ENCODE results near the gene OR8S1.
"Not testable (repeated sequence)": the region's sequence is repeated elsewhere in the genome, so short reads cannot be mapped to it uniquely, and the experiment has no call there.

OR8S1 gene

GRCh38 chr12:48525332-48525731, at the start of gene OR8S1:
OR8S1 (plus strand) TSS chr12:48525632; CDS start chr12:48525632, 0 bp downstream.
- H3K27me3 ChIP-seq: no peaks in the 10 kb centered on the region
- intact Hi-C loops (cut with DNase I; ENCODE audit: low total_unique reads): no loop called here
- H3K36me3 ChIP-seq: no peaks in the 10 kb centered on the region
- H3K27ac ChIP-seq: no peak within 1 kb of the TSS
- H3K4me3 ChIP-seq: no peak within 1 kb of the TSS
- H3K4me1 ChIP-seq: no peaks in the 10 kb centered on the region
- DNase-seq: no peak
- no peaks in the 10 kb centered on the region for H3K9me3 ChIP-seq
- TF ChIP-seq, protein P1, sequence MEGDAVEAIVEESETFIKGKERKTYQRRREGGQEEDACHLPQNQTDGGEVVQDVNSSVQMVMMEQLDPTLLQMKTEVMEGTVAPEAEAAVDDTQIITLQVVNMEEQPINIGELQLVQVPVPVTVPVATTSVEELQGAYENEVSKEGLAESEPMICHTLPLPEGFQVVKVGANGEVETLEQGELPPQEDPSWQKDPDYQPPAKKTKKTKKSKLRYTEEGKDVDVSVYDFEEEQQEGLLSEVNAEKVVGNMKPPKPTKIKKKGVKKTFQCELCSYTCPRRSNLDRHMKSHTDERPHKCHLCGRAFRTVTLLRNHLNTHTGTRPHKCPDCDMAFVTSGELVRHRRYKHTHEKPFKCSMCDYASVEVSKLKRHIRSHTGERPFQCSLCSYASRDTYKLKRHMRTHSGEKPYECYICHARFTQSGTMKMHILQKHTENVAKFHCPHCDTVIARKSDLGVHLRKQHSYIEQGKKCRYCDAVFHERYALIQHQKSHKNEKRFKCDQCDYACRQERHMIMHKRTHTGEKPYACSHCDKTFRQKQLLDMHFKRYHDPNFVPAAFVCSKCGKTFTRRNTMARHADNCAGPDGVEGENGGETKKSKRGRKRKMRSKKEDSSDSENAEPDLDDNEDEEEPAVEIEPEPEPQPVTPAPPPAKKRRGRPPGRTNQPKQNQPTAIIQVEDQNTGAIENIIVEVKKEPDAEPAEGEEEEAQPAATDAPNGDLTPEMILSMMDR (IDR thresholded peaks at IDR 0.05): no peak

DNA sequence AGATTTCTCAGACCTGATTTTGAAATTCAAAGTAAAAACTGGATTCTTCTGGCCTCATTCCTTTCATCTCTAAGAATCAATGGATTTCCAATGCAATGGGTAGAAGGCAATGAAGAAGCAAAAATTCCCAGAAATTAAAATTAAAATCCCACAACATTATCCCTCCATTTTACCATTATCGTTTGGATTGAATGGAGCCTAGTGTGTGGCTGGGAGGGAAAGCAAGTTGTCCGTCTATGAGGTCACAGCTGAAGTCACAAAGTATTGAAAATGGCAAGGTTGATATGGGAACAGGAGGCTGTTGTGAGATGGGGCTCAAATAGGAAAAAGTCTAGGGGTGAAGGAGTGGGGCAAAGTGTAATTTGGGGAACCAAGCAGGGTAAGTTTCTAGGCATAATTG, 43.2 kb upstream of the OR8S1 start, which contains the start of gene C12orf54:
TSS of gene C12orf54 (plus strand) at position 301 of the 400 bp plus-strand sequence. CDS start 799 bp downstream, outside the sequence.
- TF ChIP-seq, protein P1 (IDR thresholded peaks at IDR 0.05): no peak
- no peak within 1 kb of the TSS for H3K4me3 ChIP-seq
- no peak within 1 kb of the TSS for H3K27ac ChIP-seq
- intact Hi-C loops (cut with DNase I; ENCODE audit: low total_unique reads): no loop called here
- DNase-seq: no peak
- H3K36me3 ChIP-seq: no peaks in the 10 kb centered on the region
- no peaks in the 10 kb centered on the region for H3K27me3 ChIP-seq
- no peaks in the 10 kb centered on the region for H3K4me1 ChIP-seq
- H3K9me3 ChIP-seq: no peaks in the 10 kb centered on the region

DNA sequence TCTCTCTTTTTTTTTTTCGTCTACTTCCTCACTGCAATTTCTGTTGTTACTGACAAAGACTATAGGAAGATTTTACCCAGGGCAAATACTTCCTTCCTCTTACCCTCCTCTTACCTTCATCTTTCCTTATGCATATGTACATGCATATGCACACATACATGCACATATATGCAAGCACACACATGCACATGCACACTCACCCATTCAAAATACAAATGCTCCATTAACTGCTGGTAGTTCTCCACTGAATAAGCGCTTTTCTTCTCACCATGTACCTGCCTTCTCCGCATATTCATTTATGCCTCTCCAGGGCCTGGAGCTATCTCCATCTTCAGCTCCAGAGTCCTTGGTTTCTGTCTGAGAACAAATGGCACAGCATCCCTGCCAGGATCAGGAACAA, 42.5 kb upstream of the OR8S1 start:
- Histone ChIP-seq H3K9me3 (no peaks in the 10 kb centered on the region), H3K36me3 (no peaks in the 10 kb centered on the region), H3K4me3 (no peak overlapping the region), H3K27ac (no peak overlapping the region), H3K27me3 (no peaks in the 10 kb centered on the region), H3K4me1 (no peaks in the 10 kb centered on the region)
- DNase-seq: no peak
- intact Hi-C loops (cut with DNase I; ENCODE audit: low total_unique reads): no loop called here
- TF ChIP-seq, protein P1 (IDR thresholded peaks at IDR 0.05): no peak

DNA sequence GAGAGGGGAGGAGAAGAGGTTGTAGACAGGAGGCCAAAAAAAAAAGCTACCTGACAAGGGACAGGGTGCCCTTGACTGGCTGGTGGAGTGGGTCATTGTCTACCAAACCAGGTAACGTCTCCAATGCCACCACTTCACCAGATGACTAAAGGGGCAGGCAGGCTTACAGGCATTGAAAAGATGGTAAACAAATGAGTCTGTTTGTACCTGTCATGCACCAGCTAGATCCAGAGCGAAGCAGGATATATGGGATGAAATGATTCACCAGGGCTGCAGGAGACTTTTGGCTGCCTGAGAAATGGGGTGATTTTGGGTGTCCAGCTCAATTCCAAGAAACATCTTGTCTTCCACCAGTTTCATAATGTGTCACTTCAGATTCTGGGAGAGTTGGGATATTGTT, 39.2 kb upstream of the OR8S1 start:
- Histone ChIP-seq H3K4me1 (no peaks in the 10 kb centered on the region), H3K36me3 (no peaks in the 10 kb centered on the region), H3K27me3 (no peaks in the 10 kb centered on the region), H3K4me3 (no peak overlapping the region), H3K9me3 (no peaks in the 10 kb centered on the region), H3K27ac (no peak overlapping the region)
- no peak for DNase-seq
- TF ChIP-seq, protein P1 (IDR thresholded peaks at IDR 0.05): no peak
- intact Hi-C loops (cut with DNase I; ENCODE audit: low total_unique reads): no loop called here

- H3K4me1 ChIP-seq: no peaks in the 10 kb centered on the region
- TF ChIP-seq, protein P1 (IDR thresholded peaks at IDR 0.05): no peak
- H3K36me3 ChIP-seq: no peaks in the 10 kb centered on the region
- no peak overlapping the region for H3K27ac ChIP-seq
- H3K27me3 ChIP-seq: no peaks in the 10 kb centered on the region
- H3K9me3 ChIP-seq: no peaks in the 10 kb centered on the region
- H3K4me3 ChIP-seq: no peak overlapping the region
- intact Hi-C loops (cut with DNase I; ENCODE audit: low total_unique reads): no loop called here
- no peak for DNase-seq
Measured at GRCh38 chr12:48486679-48487078, 38.8 kb upstream of the OR8S1 start.

DNA sequence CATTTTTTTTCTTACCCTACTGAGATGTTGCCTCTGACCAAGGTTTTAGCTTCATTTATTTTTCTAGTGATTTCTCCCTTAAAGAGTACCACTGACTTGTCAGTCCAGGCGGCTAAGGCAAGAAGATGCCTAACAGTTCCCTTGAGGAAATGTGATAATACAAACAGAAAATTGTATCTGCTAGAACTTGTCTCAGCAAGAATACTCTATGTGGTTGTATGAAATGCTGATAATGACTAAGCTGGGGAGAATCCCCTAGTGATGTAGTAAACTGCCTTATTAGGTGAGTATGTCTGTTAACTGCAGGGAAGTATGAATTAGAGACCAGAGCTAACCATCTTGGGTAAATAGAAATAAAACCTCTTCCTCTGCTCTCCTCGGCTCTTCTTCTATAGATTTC, 36.4 kb upstream of the OR8S1 start:
- no peaks in the 10 kb centered on the region for H3K27me3 ChIP-seq
- no peaks in the 10 kb centered on the region for H3K4me1 ChIP-seq
- TF ChIP-seq, protein P1 (IDR thresholded peaks at IDR 0.05): no peak
- intact Hi-C loops (cut with DNase I; ENCODE audit: low total_unique reads): no loop called here
- no peak overlapping the region for H3K4me3 ChIP-seq
- H3K9me3 ChIP-seq: no peaks in the 10 kb centered on the region
- DNase-seq: no peak
- H3K27ac ChIP-seq: no peak overlapping the region
- no peaks in the 10 kb centered on the region for H3K36me3 ChIP-seq

DNA sequence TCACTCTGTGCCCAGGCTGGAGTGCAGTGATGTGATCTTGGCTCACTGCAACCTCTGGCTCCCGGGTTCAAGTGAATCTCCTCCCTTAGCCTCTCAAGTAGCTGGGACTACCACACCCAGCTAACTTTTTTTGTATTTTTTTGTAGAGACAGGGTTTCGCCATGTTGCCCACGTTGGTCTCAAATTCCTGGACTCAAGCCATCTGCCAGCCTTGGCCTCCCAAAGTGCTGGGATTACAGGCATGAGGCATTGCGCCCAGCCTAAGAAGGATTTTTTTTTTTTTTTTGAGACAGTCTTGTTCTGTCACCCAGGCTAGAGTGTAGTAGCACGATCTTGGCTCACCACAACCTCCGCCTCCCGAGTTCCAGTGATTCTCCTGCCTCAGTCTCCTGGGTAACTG, 36.0 kb upstream of the OR8S1 start:
- H3K4me3 ChIP-seq; H3K27me3 ChIP-seq; H3K4me1 ChIP-seq; H3K36me3 ChIP-seq; intact Hi-C loops (cut with DNase I; ENCODE audit: low total_unique reads); H3K9me3 ChIP-seq; DNase-seq; H3K27ac ChIP-seq: not testable (repeated sequence)

DNA sequence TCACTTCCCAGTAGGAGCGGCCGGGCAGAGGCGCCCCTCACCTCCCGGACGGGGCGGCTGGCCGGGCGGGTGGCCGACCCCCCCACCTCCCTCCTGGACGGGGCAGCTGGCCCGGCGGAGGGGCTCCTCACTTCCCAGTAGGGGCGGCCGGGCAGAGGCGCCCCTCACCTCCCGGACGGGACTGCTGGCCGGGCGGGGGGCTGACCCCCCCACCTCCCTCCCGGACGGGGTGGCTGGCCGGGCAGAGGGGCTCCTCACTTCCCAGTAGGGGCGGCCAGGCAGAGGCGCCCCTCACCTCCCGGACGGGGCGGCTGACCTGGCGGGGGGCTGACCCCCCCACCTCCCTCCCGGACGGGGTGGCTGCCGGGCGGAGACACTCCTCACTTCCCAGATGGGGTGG, 25.2 kb upstream of the OR8S1 start:
- intact Hi-C loops (cut with DNase I; ENCODE audit: low total_unique reads); DNase-seq: not testable (repeated sequence)

GRCh38 chr12:48506836-48507235, 18.6 kb upstream of the OR8S1 start:
- H3K4me1 ChIP-seq; H3K36me3 ChIP-seq; H3K9me3 ChIP-seq; DNase-seq; H3K4me3 ChIP-seq; intact Hi-C loops (cut with DNase I; ENCODE audit: low total_unique reads); H3K27me3 ChIP-seq; H3K27ac ChIP-seq: not testable (repeated sequence)

More for the DNA sequence above, 25.2 kb upstream of the OR8S1 start:
- not testable (repeated sequence) for H3K36me3 ChIP-seq, H3K9me3 ChIP-seq, H3K27ac ChIP-seq, H3K27me3 ChIP-seq, H3K4me3 ChIP-seq, H3K4me1 ChIP-seq
